ENCODE results near the gene TOMM20.

GRCh38 chr1:235088430-235088829 is 40.2 kb downstream of the TOMM20 start:
- no peak for TF ChIP-seq CTCF (IDR thresholded peaks at IDR 0.05)
- TF ChIP-seq POLR2A (IDR thresholded peaks at IDR 0.05): no peak

All from body of pancreas (tissue), 4 donors.